RWPE1 (cell line): ENCODE data around the gene MAP3K1.

Experiments
- CTCF ChIA-PET: fragments of 350-600 bp; sonication (Branson Sonifier 250); formaldehyde crosslinking; extraction: SDS; loops from one replicate; lab custom pipeline; 2021; lab: Yijun Ruan, JAX
- POLR2A ChIA-PET: fragments of 400-600 bp; formaldehyde crosslinking; extraction: SDS; loops from one replicate; lab custom pipeline; 2020; ENCODE audit warnings: antibody characterized with exemption; ENCODE audit not compliant: low non-redundant PET; lab: Yijun Ruan, JAX
- DNase-seq: peaks from one replicate; pipeline ENCODE4 v3.0.0; 2012; ENCODE audit warnings: low spot score
- H3K27ac ChIP-seq: fragments of 450-650 bp; 2 replicates; pipeline ENCODE4 v1.5.1; 2017
- CTCF ChIP-seq: fragments of 450-650 bp; conservative IDR thresholded peaks from 2 replicates; pipeline ENCODE4 v1.5.1; 2017; ENCODE audit warnings: low read depth, mild to moderate bottlenecking

MAP3K1 gene

GRCh38 chr5:56837956-56838355, 22.6 kb downstream of the MAP3K1 start:
- no peak for TF ChIP-seq CTCF
- CTCF ChIA-PET, result interaction anchor here (0.6 to 2.8 kb wide), 23 partner anchors 8 to 947 kb away, joined by 3 to 49 read pairs (median 4); no protein-coding TSS in a partner anchor
- H3K27ac ChIP-seq, result no peak overlapping the region
- POLR2A ChIA-PET, result no interaction called here
- DNase-seq, result no peak

GRCh38 chr5:56838409-56839039, 23.2 kb downstream of the MAP3K1 start:
- no peak overlapping the region for H3K27ac ChIP-seq
- DNase-seq, result peak; percentile 42
- ChIA-PET POLR2A (no interaction called here), CTCF (interaction anchor here (0.6 to 2.8 kb wide), 31 partner anchors 9 to 1555 kb away, joined by 3 to 49 read pairs (median 4); partner anchors contain the start of gene MAP3K1)
- peak; percentile 67 for TF ChIP-seq CTCF

GRCh38 chr5:56839062-56839461, 23.7 kb downstream of the MAP3K1 start:
- POLR2A ChIA-PET, result no interaction called here
- DNase-seq, result no peak
- CTCF ChIA-PET, result interaction anchor here (0.6 to 2.8 kb wide), 21 partner anchors 9 to 1555 kb away, joined by 3 to 49 read pairs (median 4); partner anchors contain the start of gene MAP3K1
- no peak overlapping the region for H3K27ac ChIP-seq
- TF ChIP-seq CTCF, result no peak

- CTCF ChIA-PET, result interaction anchor here (1.5 kb wide), 1 partner anchor 570 kb away, joined by 4 read pairs; no protein-coding TSS in a partner anchor
- no peak for TF ChIP-seq CTCF
- H3K27ac ChIP-seq, result no peak overlapping the region
- POLR2A ChIA-PET, result no interaction called here
- DNase-seq, result no peak
Observed at GRCh38 chr5:56840597-56840996, 25.2 kb downstream of the MAP3K1 start.

- ChIA-PET POLR2A (no interaction called here), CTCF (no interaction called here)
- no peak overlapping the region for H3K27ac ChIP-seq
- DNase-seq, result no peak
- no peak for TF ChIP-seq CTCF
Observed at GRCh38 chr5:56845277-56845676, 29.9 kb downstream of the MAP3K1 start.

GRCh38 chr5:56845904-56846480, 30.6 kb downstream of the MAP3K1 start:
- no peak overlapping the region for H3K27ac ChIP-seq
- TF ChIP-seq CTCF, result no peak
- ChIA-PET CTCF (no interaction called here), POLR2A (no interaction called here)
- DNase-seq, result no peak
